Activated T-cell treated with anti-CD3 and anti-CD28 coated beads for 4 hours (primary cell): ENCODE data around the gene XPO5.
"Not testable (repeated sequence)": the region's sequence is repeated elsewhere in the genome, so short reads cannot be mapped to it uniquely, and the experiment has no call there.

ENCODE experiments used
- DNase-seq: peaks from one replicate; pipeline ENCODE4 v3.0.0-alpha.2; 2020

Gene XPO5

GRCh38 chr6:43575772-43576551 lies at the start of gene XPO5, which contains the start of gene POLH:
TSS of gene XPO5 (minus strand) at chr6:43576038. CDS start at chr6:43575864, 174 bp downstream.
TSS of gene POLH (plus strand) at chr6:43576185. CDS start at chr6:43582320, 6,135 bp downstream.
- DNase-seq = peak; percentile 86

- DNase-seq = no peak
Observed at GRCh38 chr6:43625393-43625992, 49.7 kb upstream of the XPO5 start.

- DNase-seq = no peak
Observed at GRCh38 chr6:43624786-43625288, 49.0 kb upstream of the XPO5 start.

GRCh38 chr6:43623880-43624785 lies 48.3 kb upstream of the XPO5 start:
- DNase-seq = no peak

GRCh38 chr6:43622541-43622940 lies 46.7 kb upstream of the XPO5 start:
- DNase-seq = no peak

GRCh38 chr6:43621836-43622180 lies 46.0 kb upstream of the XPO5 start:
- no peak for DNase-seq

- DNase-seq = no peak
Observed at GRCh38 chr6:43621078-43621835, 45.4 kb upstream of the XPO5 start.

GRCh38 chr6:43616725-43617472 lies 41.1 kb upstream of the XPO5 start:
- no peak for DNase-seq

- DNase-seq = no peak
Observed at GRCh38 chr6:43614396-43614730, 38.5 kb upstream of the XPO5 start.

- no peak for DNase-seq
Observed at GRCh38 chr6:43613721-43614395, 38.0 kb upstream of the XPO5 start.

GRCh38 chr6:43610431-43610830 lies 34.6 kb upstream of the XPO5 start:
- DNase-seq = no peak

GRCh38 chr6:43609402-43609801 lies 33.6 kb upstream of the XPO5 start:
- DNase-seq = no peak

- DNase-seq = no peak
Observed at GRCh38 chr6:43608807-43609206, 33.0 kb upstream of the XPO5 start.

GRCh38 chr6:43608310-43608763 lies 32.5 kb upstream of the XPO5 start:
- peak; percentile 50 for DNase-seq

GRCh38 chr6:43606019-43606418 lies 30.2 kb upstream of the XPO5 start:
- DNase-seq = no peak

GRCh38 chr6:43604174-43604573 lies 28.3 kb upstream of the XPO5 start:
- no peak for DNase-seq

GRCh38 chr6:43600595-43600994 lies 24.8 kb upstream of the XPO5 start:
- no peak for DNase-seq

GRCh38 chr6:43593938-43594337 lies 18.1 kb upstream of the XPO5 start:
- DNase-seq = no peak

- DNase-seq = not testable (repeated sequence)
Observed at GRCh38 chr6:43589564-43589963, 13.7 kb upstream of the XPO5 start.

- no peak for DNase-seq
Observed at GRCh38 chr6:43588194-43588593, 12.4 kb upstream of the XPO5 start.

GRCh38 chr6:43584892-43585570 lies 9.2 kb upstream of the XPO5 start:
- DNase-seq = no peak
